KOPT-K1 (cell line): Measurements from ENCODE around the gene SYS1.
"Not testable (repeated sequence)": the region's sequence is repeated elsewhere in the genome, so short reads cannot be mapped to it uniquely, and the experiment has no call there.

ENCODE experiments used
- H3K27ac ChIP-seq: fragments of 200-600 bp; sonication (generic); 2 replicates; pipeline ENCODE4 v1.5.1; 2016; ENCODE audit warnings: antibody characterized with exemption, mild to moderate bottlenecking, low read depth, low read length; ENCODE audit not compliant: poor library complexity, severe bottlenecking
- H3K36me3 ChIP-seq: fragments of 200-600 bp; sonication (generic); 2 replicates; pipeline ENCODE4 v1.5.1; 2017; ENCODE audit warnings: antibody characterized with exemption, mild to moderate bottlenecking, low read length, moderate library complexity; ENCODE audit not compliant: insufficient read depth
- H3K9me3 ChIP-seq: fragments of 200-600 bp; sonication (generic); 2 replicates; pipeline ENCODE4 v1.5.1; 2017; ENCODE audit warnings: antibody characterized with exemption, low read length, mild to moderate bottlenecking; ENCODE audit not compliant: insufficient read depth, poor library complexity, severe bottlenecking

SYS1 gene

GRCh38 chr20:45345104-45345936 lies 17.6 kb upstream of the SYS1 start:
- H3K36me3 ChIP-seq: no peaks in the 10 kb centered on the region
- no peaks in the 10 kb centered on the region for H3K9me3 ChIP-seq
- H3K27ac ChIP-seq: no peak overlapping the region

- Histone ChIP-seq H3K9me3 (no peaks in the 10 kb centered on the region), H3K36me3 (no peaks in the 10 kb centered on the region), H3K27ac (no peak overlapping the region)
Observed at GRCh38 chr20:45346291-45346718, 16.7 kb upstream of the SYS1 start.

- Histone ChIP-seq H3K27ac (no peak overlapping the region), H3K9me3 (no peaks in the 10 kb centered on the region), H3K36me3 (no peaks in the 10 kb centered on the region)
Observed at GRCh38 chr20:45346851-45347250, 16.1 kb upstream of the SYS1 start.

GRCh38 chr20:45347297-45347935 lies 15.5 kb upstream of the SYS1 start:
- Histone ChIP-seq H3K9me3 (no peaks in the 10 kb centered on the region), H3K36me3 (no peaks in the 10 kb centered on the region), H3K27ac (no peak overlapping the region)

- Histone ChIP-seq H3K9me3 (no peaks in the 10 kb centered on the region), H3K36me3 (no peaks in the 10 kb centered on the region), H3K27ac (no peak within 1 kb of the TSS)
Observed at GRCh38 chr20:45347936-45348778, 14.8 kb upstream of the SYS1 start, which contains the start of gene SDC4. Gene SDC4 (minus strand): TSS chr20:45348424. CDS start chr20:45348384, 40 bp downstream.

- H3K9me3 ChIP-seq: no peaks in the 10 kb centered on the region
- no peak overlapping the region for H3K27ac ChIP-seq
- H3K36me3 ChIP-seq: no peaks in the 10 kb centered on the region
Observed at GRCh38 chr20:45350217-45350616, 12.7 kb upstream of the SYS1 start.

GRCh38 chr20:45350795-45351194 lies 12.2 kb upstream of the SYS1 start:
- H3K36me3 ChIP-seq, H3K9me3 ChIP-seq, H3K27ac ChIP-seq: not testable (repeated sequence)

GRCh38 chr20:45352729-45353128 lies 10.2 kb upstream of the SYS1 start:
- Histone ChIP-seq H3K27ac (no peak overlapping the region), H3K36me3 (no peaks in the 10 kb centered on the region), H3K9me3 (no peaks in the 10 kb centered on the region)

GRCh38 chr20:45353746-45354145 lies 9.2 kb upstream of the SYS1 start:
- no peaks in the 10 kb centered on the region for H3K36me3 ChIP-seq
- H3K9me3 ChIP-seq: no peaks in the 10 kb centered on the region
- no peak overlapping the region for H3K27ac ChIP-seq

GRCh38 chr20:45354423-45355208 lies 8.3 kb upstream of the SYS1 start:
- H3K9me3 ChIP-seq: no peaks in the 10 kb centered on the region
- H3K36me3 ChIP-seq: no peaks in the 10 kb centered on the region
- no peak overlapping the region for H3K27ac ChIP-seq

GRCh38 chr20:45355209-45356084 lies 7.5 kb upstream of the SYS1 start:
- H3K9me3 ChIP-seq: no peaks in the 10 kb centered on the region
- H3K27ac ChIP-seq: no peak overlapping the region
- H3K36me3 ChIP-seq: no peaks in the 10 kb centered on the region

- no peaks in the 10 kb centered on the region for H3K36me3 ChIP-seq
- no peak overlapping the region for H3K27ac ChIP-seq
- no peaks in the 10 kb centered on the region for H3K9me3 ChIP-seq
Observed at GRCh38 chr20:45358282-45359068, 4.5 kb upstream of the SYS1 start.

GRCh38 chr20:45359069-45359405 lies 3.9 kb upstream of the SYS1 start:
- Histone ChIP-seq H3K27ac (no peak overlapping the region), H3K9me3 (no peaks in the 10 kb centered on the region), H3K36me3 (no peaks in the 10 kb centered on the region)
